ENCODE data around the gene LDLRAD3. TPM values are rescaled to one million over a fixed set of nuclear protein-coding genes. Genes with fewer than 3 reads are reported as not detected.
"Not testable (repeated sequence)": the region's sequence is repeated elsewhere in the genome, so short reads cannot be mapped to it uniquely, and the experiment has no call there.

LDLRAD3 gene, protein sequence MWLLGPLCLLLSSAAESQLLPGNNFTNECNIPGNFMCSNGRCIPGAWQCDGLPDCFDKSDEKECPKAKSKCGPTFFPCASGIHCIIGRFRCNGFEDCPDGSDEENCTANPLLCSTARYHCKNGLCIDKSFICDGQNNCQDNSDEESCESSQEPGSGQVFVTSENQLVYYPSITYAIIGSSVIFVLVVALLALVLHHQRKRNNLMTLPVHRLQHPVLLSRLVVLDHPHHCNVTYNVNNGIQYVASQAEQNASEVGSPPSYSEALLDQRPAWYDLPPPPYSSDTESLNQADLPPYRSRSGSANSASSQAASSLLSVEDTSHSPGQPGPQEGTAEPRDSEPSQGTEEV
- 19.1 TPM for polyA plus RNA-seq (2013, experiment 1 of 2)
- 17.1 TPM for polyA plus RNA-seq (2013, experiment 2 of 2)

DNA sequence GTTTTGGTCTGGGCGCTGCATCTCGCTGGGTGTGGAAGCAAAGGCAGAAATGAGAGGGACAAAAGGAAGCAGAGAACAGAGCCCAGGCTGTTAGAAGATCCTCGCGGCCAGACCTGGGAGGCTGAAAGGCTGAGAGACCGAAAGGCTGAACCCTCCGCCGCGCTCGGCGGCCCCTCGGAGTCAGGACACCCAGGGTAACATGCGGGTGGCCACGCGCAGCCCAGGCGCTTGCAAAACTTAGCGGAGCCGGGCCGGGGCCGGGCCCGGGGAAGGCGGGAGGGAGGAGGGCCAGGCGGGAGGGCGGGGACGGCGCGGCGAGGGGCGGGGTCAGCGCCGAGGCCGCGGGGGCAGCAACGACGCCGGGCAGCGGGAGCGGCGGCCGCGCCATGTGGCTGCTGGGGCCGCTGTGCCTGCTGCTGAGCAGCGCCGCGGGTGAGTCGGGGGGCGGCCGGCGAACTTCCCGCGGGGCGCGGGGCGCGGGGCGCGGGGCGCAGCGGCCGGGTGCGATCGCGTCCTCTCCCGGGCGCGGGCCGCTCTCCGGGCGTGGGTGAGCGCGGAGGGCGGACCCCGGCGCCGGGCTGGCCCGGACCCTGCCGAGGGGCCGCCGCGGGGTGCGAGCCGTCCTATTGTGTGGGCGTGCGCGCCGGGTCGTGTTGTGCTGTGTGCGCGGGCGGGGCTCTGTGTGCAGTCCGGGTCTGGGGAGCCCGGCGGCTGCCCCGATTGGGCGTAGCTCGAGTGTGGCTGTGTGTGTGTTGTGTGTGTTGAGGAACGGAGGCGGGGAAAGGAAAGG, at the start of gene LDLRAD3:
LDLRAD3 (plus strand) TSS at position 350 of the 790 bp plus-strand sequence; CDS start at position 387, 37 bp downstream.
- H3K9me3 ChIP-seq (ENCODE audit: control insufficient read depth, low read length): no peaks in the 10 kb centered on the region
- no peaks in the 10 kb centered on the region for H3K36me3 ChIP-seq (ENCODE audit: control insufficient read depth, insufficient read depth, low read length)
- WGBS, 2 experiments (ENCODE audit: insufficient coverage in 2 of 2): 0% methylated on average over 74 to 84 of the region's 97 CpGs
- peaks cover 20% of the 10 kb centered on the region for H3K4me1 ChIP-seq (ENCODE audit: control insufficient read depth, insufficient read depth, low read length, poor library complexity, severe bottlenecking)
- H3K27ac ChIP-seq (ENCODE audit: low read depth, low read length, severe bottlenecking): peak within 1 kb of the TSS; percentile 87
- peak within 1 kb of the TSS; percentile 59 for H3K4me3 ChIP-seq (ENCODE audit: extremely low read depth, insufficient read depth, low read length, poor library complexity, severe bottlenecking)

DNA sequence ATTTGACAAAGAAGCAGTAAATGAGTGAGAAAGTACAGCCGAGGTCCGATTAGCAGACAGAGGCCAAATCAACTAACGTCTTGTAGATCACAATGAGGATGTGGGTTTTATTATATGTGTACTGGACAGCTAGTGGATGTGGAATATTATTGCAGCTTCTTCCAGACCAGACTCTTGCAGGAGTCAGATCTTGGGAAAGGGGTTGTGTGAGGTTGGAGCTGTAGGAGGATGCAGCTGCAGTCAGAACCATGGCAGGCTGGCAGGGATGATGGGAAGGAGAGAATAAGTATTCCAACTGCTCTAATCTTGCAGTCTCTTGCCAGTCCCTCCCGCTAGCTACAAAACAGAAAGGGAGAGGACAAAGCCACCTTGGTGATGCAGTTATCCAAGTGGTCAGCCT, 46.8 kb upstream of the LDLRAD3 start:
- Histone ChIP-seq H3K4me1 (ENCODE audit: control insufficient read depth, insufficient read depth, low read length, poor library complexity, severe bottlenecking) (no peaks in the 10 kb centered on the region), H3K36me3 (ENCODE audit: control insufficient read depth, insufficient read depth, low read length) (no peaks in the 10 kb centered on the region), H3K27ac (ENCODE audit: low read depth, low read length, severe bottlenecking) (no peak overlapping the region), H3K4me3 (ENCODE audit: extremely low read depth, insufficient read depth, low read length, poor library complexity, severe bottlenecking) (no peak overlapping the region), H3K9me3 (ENCODE audit: control insufficient read depth, low read length) (no peaks in the 10 kb centered on the region)
- 84 to 97% methylated on average over 3 to 4 of the region's 4 CpGs for WGBS, 2 experiments (ENCODE audit: insufficient coverage in 2 of 2)

DNA sequence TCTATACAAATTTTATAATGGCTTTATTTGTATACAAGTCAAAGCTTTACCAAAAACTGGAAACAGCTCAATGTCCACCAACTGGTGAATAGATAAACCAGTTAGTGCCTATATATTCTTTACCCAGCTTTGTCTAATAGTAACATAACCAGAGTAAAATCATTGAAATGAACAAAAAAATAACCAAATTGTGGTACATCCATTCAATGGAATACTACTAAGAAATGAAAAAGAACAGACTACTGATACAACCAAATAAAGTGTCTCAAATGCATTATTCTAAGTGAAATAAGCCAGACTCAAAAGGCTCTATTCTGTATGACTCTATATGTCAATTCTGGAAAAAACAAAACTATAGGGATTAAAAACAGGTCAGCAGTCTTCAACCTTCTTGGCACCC, 40.9 kb upstream of the LDLRAD3 start:
- Histone ChIP-seq H3K27ac (ENCODE audit: low read depth, low read length, severe bottlenecking) (no peak overlapping the region), H3K4me3 (ENCODE audit: extremely low read depth, insufficient read depth, low read length, poor library complexity, severe bottlenecking) (no peak overlapping the region), H3K36me3 (ENCODE audit: control insufficient read depth, insufficient read depth, low read length) (no peaks in the 10 kb centered on the region), H3K4me1 (ENCODE audit: control insufficient read depth, insufficient read depth, low read length, poor library complexity, severe bottlenecking) (no peaks in the 10 kb centered on the region), H3K9me3 (ENCODE audit: control insufficient read depth, low read length) (peaks cover 10% of the 10 kb centered on the region)

DNA sequence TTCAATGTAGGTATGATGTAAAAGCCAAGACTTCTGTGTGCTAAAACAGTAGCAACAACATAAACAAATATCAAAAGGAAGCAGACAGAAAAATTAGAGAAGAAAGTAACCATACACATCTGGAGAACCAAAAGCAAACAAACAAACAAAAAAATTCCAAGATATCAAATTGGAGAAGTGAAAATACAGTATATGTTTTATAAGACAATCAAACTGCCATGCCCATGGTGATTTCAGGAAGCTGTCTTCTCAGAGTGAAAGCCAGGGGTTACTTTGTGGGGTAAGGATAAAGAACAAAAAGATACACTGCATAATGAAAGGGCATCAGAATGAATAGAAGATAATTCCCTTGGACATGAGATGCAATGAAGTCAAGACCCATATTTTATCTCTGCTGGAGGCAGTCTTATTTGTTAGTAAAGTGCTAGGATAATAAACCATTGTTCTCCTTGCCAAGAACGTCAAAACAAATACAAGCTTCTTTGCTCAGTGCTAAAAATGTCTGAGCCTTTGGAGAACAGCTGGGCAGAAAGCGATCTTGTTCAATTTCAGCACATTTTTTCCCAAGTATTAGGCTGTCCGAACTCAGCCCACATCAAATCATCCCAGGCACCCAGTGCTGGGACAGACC, 38.1 kb upstream of the LDLRAD3 start:
- H3K27ac ChIP-seq (ENCODE audit: low read depth, low read length, severe bottlenecking): no peak overlapping the region
- peaks cover 3% of the 10 kb centered on the region for H3K4me1 ChIP-seq (ENCODE audit: control insufficient read depth, insufficient read depth, low read length, poor library complexity, severe bottlenecking)
- H3K9me3 ChIP-seq (ENCODE audit: control insufficient read depth, low read length): peaks cover 10% of the 10 kb centered on the region
- no peak overlapping the region for H3K4me3 ChIP-seq (ENCODE audit: extremely low read depth, insufficient read depth, low read length, poor library complexity, severe bottlenecking)
- WGBS, 2 experiments (ENCODE audit: insufficient coverage in 2 of 2): 93 to 100% methylated on average over 1 to 2 of the region's 3 CpGs
- no peaks in the 10 kb centered on the region for H3K36me3 ChIP-seq (ENCODE audit: control insufficient read depth, insufficient read depth, low read length)

DNA sequence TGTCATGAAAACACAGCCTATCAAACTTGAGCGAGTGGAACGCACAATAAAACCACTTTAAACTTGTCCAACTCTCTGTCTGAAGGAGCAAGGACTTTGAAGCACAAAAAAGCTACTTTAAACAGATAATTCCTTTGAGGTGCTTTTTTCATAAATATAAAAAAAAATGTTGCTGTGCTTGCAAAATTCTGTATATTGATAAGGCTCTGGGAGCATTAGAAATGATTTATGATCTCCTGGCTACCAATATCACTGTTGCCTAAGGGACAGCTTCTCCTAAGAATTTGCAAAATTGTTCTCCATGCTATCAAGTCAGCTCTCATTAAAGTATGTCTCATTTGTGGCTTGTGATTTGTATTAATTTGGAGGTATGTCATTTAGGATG, 37.6 kb upstream of the LDLRAD3 start:
- Histone ChIP-seq H3K4me3 (ENCODE audit: extremely low read depth, insufficient read depth, low read length, poor library complexity, severe bottlenecking) (no peak overlapping the region), H3K36me3 (ENCODE audit: control insufficient read depth, insufficient read depth, low read length) (no peaks in the 10 kb centered on the region), H3K4me1 (ENCODE audit: control insufficient read depth, insufficient read depth, low read length, poor library complexity, severe bottlenecking) (peaks cover 3% of the 10 kb centered on the region), H3K9me3 (ENCODE audit: control insufficient read depth, low read length) (peaks cover 10% of the 10 kb centered on the region), H3K27ac (ENCODE audit: low read depth, low read length, severe bottlenecking) (no peak overlapping the region)
- WGBS, 2 experiments (ENCODE audit: insufficient coverage in 2 of 2): 100% methylated on average over 1 of the region's 2 CpGs

DNA sequence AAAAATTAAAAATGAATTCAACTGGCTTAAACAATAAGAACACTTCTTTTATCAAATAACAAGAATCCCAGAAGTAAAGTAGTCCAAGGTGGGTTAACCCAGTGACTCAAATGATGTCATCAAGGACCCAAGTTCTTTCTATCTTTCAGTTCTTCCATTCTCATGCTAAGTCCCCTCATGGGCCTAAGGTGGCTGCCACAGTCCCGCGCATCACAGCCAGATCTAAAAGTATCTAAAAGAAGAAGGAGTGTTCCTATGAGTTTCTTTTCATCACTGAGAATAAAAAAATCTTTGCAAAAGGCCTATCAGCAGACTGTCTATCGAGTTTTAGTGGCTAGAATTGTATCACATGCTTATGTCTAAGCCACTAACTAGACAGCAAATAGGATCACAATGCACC, 37.2 kb upstream of the LDLRAD3 start:
- no peak overlapping the region for H3K4me3 ChIP-seq (ENCODE audit: extremely low read depth, insufficient read depth, low read length, poor library complexity, severe bottlenecking)
- no CpG with 5 or more reads among the region's 3 CpGs for WGBS, 2 experiments (ENCODE audit: insufficient coverage in 2 of 2)
- peaks cover 10% of the 10 kb centered on the region for H3K9me3 ChIP-seq (ENCODE audit: control insufficient read depth, low read length)
- peaks cover 3% of the 10 kb centered on the region for H3K4me1 ChIP-seq (ENCODE audit: control insufficient read depth, insufficient read depth, low read length, poor library complexity, severe bottlenecking)
- no peak overlapping the region for H3K27ac ChIP-seq (ENCODE audit: low read depth, low read length, severe bottlenecking)
- no peaks in the 10 kb centered on the region for H3K36me3 ChIP-seq (ENCODE audit: control insufficient read depth, insufficient read depth, low read length)

DNA sequence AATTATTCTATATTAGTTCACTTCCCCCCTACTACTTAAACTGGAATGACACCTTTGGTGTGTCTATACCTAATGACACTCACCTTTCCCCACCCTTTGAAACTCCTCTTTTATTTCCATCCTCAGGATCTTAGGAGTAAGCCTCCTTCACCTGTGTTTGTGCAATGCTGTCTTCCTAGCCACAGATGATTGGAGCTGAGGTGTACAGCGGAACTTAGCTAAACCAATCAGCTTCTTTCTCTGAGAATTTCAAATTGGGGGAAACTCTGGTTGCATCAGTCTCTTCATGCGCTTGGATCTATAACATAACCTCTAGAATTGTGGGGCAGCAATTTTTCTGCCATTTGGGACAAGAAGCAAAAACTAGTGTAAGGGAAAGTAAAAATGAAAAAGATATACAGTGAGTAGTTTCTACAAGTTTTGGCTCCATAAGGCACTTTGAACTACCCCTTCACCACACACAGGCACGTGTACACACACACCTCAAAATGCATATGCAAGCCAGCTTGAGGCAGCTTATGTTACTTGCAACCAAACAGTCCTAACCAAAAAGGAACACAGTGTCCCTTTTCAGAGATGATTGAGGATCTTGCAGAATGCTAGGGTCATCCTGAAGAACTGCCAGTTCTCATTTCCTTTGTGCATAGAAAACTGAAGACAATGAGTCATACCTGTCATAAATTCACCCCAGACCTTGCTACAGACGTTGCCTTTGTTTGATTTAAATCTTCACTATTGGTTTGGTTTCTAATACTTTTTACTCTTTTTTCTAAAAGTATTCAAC, 36.0 kb upstream of the LDLRAD3 start:
- no peak overlapping the region for H3K27ac ChIP-seq (ENCODE audit: low read depth, low read length, severe bottlenecking)
- peaks cover 5% of the 10 kb centered on the region for H3K9me3 ChIP-seq (ENCODE audit: control insufficient read depth, low read length)
- no peaks in the 10 kb centered on the region for H3K36me3 ChIP-seq (ENCODE audit: control insufficient read depth, insufficient read depth, low read length)
- H3K4me1 ChIP-seq (ENCODE audit: control insufficient read depth, insufficient read depth, low read length, poor library complexity, severe bottlenecking): peaks cover 3% of the 10 kb centered on the region
- H3K4me3 ChIP-seq (ENCODE audit: extremely low read depth, insufficient read depth, low read length, poor library complexity, severe bottlenecking): no peak overlapping the region
- 67 to 100% methylated on average over 1 to 2 of the region's 4 CpGs for WGBS, 2 experiments (ENCODE audit: insufficient coverage in 2 of 2)

DNA sequence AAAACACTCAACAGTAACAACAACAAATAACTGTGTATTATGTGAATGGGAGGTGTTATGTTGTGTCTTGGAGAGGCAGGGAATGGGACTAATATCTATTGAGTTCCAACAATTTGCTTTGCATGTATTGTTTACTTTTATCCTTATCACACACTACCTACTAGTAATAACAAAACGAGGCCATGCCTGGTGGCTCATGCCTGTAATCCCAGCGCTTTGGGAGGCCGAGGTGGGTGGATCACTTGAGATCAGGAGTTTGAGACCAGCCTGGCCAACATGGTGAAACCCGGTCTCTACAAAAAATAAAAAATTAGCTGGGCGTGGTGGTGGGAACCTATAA, 35.5 kb upstream of the LDLRAD3 start:
- H3K9me3 ChIP-seq (ENCODE audit: control insufficient read depth, low read length); H3K27ac ChIP-seq (ENCODE audit: low read depth, low read length, severe bottlenecking); H3K4me3 ChIP-seq (ENCODE audit: extremely low read depth, insufficient read depth, low read length, poor library complexity, severe bottlenecking); H3K4me1 ChIP-seq (ENCODE audit: control insufficient read depth, insufficient read depth, low read length, poor library complexity, severe bottlenecking); H3K36me3 ChIP-seq (ENCODE audit: control insufficient read depth, insufficient read depth, low read length): not testable (repeated sequence)
- 89 to 90% methylated on average over 4 to 5 of the region's 5 CpGs for WGBS, 2 experiments (ENCODE audit: insufficient coverage in 2 of 2)

DNA sequence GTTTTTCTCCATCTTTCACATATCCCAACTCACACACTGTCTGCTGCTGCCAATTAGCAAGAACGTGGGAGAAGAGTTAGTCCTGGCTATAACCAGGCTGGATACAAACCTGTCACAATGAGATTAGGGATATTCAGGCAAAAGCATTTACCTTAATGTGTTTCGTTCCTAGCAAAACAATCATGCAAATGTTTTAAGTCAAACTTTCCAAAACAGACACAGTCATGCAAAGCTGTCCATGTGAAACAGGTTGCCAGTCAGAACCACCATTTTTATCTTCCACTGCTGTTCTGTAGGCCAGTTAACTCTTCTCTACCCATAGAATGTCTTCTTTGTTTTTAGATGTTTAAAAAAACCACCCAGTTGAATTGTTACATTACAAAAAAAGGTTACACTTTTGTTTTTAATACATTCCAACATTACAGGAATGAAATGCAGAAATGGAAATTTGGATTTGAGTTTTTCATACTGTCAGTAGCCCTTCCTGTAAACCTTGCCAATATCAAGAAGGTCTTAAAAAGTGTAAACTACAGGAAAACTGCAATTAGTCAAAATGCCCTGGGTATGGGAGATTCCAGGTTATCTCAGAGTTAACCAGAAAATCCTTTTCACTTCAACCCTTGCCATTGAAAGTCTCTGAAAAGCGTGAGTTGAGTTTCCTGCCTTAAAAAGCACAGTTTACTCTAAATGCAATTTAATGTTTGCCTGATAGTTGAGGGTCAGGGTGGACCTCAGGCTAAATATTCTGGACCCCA, 34.2 kb upstream of the LDLRAD3 start:
- no peaks in the 10 kb centered on the region for H3K9me3 ChIP-seq (ENCODE audit: control insufficient read depth, low read length)
- no peaks in the 10 kb centered on the region for H3K36me3 ChIP-seq (ENCODE audit: control insufficient read depth, insufficient read depth, low read length)
- no peak overlapping the region for H3K4me3 ChIP-seq (ENCODE audit: extremely low read depth, insufficient read depth, low read length, poor library complexity, severe bottlenecking)
- no peak overlapping the region for H3K27ac ChIP-seq (ENCODE audit: low read depth, low read length, severe bottlenecking)
- H3K4me1 ChIP-seq (ENCODE audit: control insufficient read depth, insufficient read depth, low read length, poor library complexity, severe bottlenecking): peaks cover 3% of the 10 kb centered on the region
- 86 to 100% methylated on average over 2 of the region's 3 CpGs for WGBS, 2 experiments (ENCODE audit: insufficient coverage in 2 of 2)

DNA sequence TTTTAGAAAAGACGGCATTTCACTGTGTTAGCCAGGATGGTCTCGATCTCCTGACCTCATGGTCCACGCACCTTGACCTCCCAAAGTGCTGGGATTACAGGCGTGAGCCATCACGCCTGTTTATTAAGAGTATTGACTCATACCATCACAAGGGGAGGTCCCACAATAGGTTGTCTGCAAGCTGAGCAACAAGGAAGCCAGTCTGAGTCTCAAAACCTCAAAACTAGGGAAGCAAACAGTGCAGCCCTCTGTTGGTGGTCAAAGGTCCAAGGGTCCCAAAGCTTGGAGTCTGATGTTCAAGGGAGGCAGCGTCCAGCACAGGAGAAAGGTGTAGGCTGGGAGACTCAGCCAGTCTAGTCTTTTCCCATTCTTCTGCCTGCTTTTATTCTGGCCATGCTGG, 32.8 kb upstream of the LDLRAD3 start:
- Histone ChIP-seq H3K9me3 (ENCODE audit: control insufficient read depth, low read length) (no peaks in the 10 kb centered on the region), H3K4me3 (ENCODE audit: extremely low read depth, insufficient read depth, low read length, poor library complexity, severe bottlenecking) (no peak overlapping the region), H3K4me1 (ENCODE audit: control insufficient read depth, insufficient read depth, low read length, poor library complexity, severe bottlenecking) (peaks cover 3% of the 10 kb centered on the region), H3K36me3 (ENCODE audit: control insufficient read depth, insufficient read depth, low read length) (no peaks in the 10 kb centered on the region), H3K27ac (ENCODE audit: low read depth, low read length, severe bottlenecking) (no peak overlapping the region)
- WGBS, 2 experiments (ENCODE audit: insufficient coverage in 2 of 2): 83 to 95% methylated on average over 5 to 6 of the region's 6 CpGs
